Loucy (cell line): ENCODE data around the gene SLC35B2.

Experiments used
- EZH2phosphoT487 ChIP-seq: fragments of 200-600 bp; IDR thresholded peaks from 2 replicates; pipeline ENCODE4 v1.6.1; 2018; ENCODE audit warnings: antibody characterized with exemption, mild to moderate bottlenecking, moderate library complexity, borderline replicate concordance
- TF ChIP-seq, protein P1 (sequence below): fragments of 200-600 bp; sonication (generic); conservative IDR thresholded peaks from 2 replicates; pipeline ENCODE4 v1.5.1; 2014; ENCODE audit warnings: mild to moderate bottlenecking, antibody characterized with exemption, low read length

DNA sequence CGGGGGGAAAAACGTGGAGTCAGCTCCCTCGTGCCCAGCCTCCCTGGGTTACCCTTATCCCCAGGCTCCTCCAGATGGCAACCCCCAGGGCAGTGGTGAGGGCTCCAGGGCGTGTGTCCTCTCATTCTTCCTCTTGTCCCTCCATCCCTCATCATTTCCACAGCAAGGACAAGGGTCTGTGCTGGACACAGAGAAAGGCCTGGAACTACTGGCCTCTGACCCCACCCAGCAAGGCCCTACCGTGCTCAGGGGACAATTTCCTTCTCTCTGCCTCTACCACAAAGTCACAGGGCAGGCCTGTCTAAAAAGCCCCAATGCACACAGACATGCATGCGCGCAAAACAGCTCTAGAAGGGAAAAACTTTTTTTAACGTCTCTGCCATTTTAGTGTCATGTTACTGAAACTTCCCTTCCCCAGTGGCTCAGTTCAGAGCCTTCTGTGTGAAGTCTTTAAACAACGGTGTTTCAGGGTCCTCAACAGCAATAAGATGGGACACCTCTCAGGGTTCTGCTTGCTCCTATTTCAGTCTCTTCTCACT is 1.1 kb upstream of the SLC35B2 start:
- TF ChIP-seq, protein P1, sequence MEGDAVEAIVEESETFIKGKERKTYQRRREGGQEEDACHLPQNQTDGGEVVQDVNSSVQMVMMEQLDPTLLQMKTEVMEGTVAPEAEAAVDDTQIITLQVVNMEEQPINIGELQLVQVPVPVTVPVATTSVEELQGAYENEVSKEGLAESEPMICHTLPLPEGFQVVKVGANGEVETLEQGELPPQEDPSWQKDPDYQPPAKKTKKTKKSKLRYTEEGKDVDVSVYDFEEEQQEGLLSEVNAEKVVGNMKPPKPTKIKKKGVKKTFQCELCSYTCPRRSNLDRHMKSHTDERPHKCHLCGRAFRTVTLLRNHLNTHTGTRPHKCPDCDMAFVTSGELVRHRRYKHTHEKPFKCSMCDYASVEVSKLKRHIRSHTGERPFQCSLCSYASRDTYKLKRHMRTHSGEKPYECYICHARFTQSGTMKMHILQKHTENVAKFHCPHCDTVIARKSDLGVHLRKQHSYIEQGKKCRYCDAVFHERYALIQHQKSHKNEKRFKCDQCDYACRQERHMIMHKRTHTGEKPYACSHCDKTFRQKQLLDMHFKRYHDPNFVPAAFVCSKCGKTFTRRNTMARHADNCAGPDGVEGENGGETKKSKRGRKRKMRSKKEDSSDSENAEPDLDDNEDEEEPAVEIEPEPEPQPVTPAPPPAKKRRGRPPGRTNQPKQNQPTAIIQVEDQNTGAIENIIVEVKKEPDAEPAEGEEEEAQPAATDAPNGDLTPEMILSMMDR = no peak
- no peak for TF ChIP-seq EZH2phosphoT487
